HG03469 (cell line): ENCODE data around the gene MNX1.

Experiments used
- ATAC-seq: cut with Tn5 transposase; IDR thresholded peaks from one replicate; pipeline ENCODE4 v1.9.1; 2021; ENCODE audit warnings: mild to moderate bottlenecking, moderate library complexity, moderate number of reproducible peaks; ENCODE audit not compliant: unreplicated experiment

Gene MNX1

DNA sequence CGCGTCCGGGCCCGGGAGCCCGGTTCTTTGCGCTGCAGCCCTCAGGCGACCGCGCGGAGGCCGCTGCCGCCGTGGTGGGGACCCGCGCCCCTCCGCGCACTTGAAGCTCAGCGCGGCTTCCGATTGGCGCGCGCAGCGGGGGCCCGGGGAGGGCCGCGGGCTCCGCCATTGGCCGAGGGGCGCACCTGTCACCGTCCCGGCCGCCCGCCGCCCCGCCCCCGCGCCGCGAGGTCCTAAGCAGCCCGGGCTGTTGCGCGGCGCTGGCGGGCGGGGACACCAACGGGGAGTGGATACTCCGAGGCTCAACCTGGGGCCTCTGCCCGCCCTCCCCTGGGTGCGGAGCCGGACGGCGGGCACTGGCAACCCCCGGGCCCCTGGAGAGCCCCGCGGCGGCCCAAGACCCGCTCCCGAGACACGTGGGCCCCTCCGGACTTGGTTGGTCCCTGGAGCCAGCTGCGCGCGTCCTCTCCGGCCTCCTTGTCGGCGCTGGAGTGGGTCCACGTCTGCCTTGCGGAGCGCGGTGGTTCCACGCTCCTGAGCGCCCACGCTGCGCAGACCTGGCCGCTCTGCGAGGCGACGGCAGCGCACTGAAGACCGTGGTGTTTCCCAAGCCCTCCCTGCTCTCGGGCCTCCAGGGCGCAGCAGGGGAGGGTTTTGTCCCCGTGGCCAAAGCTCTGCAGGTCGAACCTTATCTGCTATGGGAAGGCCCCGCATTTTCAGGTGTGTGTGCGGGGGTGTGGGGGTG, at the start of gene MNX1:
Gene MNX1, minus strand, starts transcription at position 76 of the 745 bp plus-strand sequence. CDS start 313 bp downstream, outside the sequence.
- peak; percentile 53 for ATAC-seq

DNA sequence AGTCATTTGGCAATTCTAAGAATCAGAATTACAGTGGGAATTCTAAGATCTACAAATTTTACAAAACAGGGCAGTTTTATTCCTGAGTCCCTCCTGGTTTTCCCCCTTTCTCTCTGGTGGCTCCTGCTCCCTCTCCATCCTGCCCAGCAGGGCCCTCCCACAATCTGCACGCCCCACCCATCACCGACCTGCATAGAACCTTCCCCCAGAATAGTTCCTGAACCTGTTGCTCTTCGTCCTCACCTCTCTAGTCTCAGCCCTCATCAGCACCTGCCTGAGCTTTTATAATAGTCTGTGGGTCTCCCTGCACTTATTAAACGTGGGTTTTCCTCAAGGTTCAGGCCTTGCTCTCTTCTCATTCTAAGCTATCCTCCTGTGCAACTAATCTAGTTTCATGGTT, 49.1 kb upstream of the MNX1 start:
- no peak for ATAC-seq

DNA sequence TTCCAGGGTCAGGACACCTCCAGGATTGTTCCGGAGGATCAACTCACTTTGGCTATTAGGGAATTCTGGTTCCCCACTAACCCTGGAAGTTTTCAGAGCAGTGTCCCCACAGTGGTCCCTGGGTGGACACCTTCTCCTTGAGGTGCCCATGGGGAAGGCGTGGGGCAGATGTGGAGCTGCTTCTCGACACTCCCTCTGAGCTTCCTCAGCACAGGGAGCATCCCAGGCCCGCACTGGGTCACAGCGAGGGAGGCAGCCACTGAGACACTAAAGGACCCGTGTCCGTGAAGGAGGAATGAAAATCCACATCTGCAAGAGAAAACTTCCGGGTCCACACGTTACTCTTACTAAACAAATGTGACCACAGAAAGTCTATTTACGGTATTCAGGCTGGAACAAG, 48.2 kb upstream of the MNX1 start:
- no peak for ATAC-seq

DNA sequence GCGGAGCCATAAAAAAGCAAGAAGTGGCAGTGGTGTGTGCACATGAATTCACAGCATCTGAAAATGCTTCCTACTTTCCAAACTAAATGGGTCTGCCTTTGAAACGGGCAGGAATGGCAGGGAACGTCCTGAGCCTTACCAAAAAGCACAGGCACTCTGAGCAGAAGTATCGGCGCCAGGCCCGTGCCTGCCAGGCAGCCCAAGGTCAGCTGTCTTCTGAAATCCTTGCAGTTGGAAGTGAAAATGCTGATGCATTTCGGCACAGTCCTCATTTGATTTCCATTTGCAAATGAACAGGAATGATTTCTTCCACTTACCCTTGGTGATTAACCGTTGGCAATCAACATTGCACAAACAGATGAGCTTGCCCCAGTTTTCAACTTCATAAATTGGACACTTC, 47.6 kb upstream of the MNX1 start:
- ATAC-seq = no peak

DNA sequence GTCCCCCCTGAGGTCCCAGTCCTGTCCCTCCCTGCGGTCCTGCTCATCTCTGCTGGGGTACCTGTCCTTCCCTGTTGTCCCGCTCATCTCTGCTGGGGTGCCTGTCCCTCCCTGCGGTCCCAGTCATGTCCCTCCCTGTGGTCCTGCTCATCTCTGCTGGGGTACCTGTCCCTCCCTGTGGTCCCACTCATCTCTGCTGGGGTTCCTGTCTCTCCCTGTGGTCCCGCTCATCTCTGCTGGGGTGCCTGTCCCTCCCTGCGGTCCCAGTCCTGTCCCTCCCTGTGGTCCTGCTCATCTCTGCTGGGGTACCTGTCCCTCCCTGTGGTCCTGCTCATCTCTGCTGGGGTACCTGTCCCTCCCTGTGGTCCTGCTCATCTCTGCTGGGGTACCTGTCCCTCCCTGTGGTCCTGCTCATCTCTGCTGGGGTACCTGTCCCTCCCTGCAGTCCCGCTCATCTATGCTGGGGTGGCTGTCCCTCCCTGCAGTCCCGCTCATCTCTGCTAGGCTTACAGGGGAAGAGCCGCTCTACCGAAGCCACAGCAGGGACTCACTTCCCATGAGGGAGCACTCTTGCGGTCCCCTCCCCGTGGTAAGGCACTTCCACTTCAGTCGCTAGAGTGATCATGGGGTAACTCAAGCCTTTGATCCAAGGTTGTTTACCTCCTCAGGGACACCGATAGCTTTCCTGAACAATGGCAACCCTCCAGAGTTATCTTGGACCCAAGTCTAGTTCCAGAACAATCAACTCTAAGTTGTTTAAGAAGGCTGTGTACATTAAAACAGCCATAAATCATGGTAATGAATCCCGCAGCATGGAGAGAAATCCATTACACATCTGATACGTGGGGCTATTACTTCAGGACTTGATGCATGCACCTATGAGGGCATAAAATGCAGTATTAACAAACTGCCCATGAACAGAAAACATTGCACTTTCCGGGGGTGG, 46.8 kb upstream of the MNX1 start:
- no peak for ATAC-seq

DNA sequence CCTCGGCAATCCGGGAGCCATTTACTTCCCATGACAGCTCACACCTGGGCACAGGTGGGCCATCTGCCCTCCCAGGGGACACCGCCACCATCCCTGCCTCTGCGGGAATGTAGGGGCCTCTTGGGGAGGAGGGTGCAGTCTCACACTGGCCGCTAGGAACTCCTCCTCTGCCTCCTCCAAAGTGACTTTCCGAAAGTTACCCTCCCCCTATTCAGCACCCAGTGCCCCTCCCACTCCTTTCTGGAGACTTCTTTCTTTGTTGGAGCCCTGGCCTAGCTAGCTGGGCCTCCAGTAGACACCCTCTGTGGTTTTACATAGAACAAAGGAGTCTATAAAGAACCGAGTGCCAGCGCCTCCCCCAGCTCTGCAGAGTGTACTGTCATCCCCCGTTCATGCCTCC, 45.8 kb upstream of the MNX1 start:
- ATAC-seq = no peak

DNA sequence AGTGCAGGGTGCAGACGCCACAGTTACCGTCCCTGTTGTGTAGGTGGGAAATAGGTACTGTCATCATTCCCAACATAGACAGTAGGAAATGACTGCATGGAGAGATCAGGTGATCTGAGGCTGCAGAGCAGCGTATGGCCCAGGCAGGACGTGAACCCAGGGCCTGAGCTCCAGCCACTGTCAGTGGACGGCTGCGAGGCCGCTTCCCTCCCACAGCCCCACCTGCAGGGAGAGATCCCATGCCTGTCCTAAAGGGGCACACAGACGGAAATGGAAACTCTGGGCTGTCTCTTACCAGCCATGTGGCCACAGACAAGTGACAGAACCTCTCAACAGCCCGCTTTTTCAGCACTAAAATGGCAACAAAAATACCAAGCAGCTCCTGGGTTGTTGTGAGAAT, 44.5 kb upstream of the MNX1 start:
- ATAC-seq = no peak

DNA sequence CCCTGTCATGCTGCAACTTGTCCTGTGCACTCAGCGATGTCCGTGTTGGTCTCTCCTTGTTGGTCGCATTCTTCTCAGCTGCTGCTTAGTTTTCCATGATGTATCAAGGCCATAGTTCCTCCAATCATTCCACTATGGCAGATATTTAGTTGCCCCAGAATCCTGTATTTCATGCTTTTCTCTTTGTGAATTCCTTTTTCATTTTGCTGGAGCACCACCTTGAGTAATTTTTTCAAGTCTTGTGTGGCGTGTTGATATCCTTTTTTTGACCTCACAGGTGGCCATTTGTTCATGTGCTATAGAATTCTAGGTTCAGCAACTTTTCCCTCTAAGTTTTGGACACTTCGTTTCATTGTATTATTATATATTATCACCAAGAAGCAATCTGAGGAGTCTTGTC, 42.7 kb upstream of the MNX1 start:
- no peak for ATAC-seq

DNA sequence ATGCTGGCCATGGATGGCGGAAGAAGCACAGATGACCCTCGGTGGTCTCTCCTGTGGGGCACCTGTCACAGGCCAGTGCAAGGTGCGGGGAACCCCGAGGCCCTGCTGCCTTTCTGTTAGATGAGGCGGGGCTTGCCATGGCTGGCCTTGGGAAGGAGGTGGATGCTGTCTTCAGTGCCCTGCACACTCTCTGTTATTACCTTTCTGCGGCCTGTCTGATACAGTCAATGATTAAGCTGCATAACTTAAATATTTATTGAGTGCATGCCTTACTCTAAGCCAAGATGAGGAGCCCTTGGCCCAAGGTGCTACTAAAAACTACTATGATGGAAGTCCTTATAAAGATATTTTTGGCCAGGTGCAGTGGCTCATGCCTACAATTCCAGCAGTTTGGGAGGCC, 36.7 kb upstream of the MNX1 start:
- no peak for ATAC-seq

DNA sequence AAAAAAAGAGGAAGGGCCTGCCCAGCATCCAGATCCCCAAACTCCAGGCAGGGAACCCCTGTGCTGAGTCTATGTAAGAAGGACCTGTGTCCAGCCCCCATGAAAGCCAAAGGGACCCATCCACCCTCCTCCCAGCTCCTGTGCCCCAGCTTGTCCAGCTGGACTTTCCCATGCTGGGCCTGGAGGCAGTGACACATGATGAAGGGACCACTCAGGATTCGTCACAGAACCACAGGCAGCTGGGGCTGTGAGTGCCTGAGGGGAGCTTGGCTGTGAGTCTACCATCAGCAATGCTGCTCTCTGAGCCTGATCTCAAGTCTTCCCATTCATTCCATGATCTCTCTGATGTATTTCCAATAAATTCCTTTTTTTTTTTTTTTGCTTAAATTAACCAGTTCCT, 36.2 kb upstream of the MNX1 start:
- no peak for ATAC-seq

DNA sequence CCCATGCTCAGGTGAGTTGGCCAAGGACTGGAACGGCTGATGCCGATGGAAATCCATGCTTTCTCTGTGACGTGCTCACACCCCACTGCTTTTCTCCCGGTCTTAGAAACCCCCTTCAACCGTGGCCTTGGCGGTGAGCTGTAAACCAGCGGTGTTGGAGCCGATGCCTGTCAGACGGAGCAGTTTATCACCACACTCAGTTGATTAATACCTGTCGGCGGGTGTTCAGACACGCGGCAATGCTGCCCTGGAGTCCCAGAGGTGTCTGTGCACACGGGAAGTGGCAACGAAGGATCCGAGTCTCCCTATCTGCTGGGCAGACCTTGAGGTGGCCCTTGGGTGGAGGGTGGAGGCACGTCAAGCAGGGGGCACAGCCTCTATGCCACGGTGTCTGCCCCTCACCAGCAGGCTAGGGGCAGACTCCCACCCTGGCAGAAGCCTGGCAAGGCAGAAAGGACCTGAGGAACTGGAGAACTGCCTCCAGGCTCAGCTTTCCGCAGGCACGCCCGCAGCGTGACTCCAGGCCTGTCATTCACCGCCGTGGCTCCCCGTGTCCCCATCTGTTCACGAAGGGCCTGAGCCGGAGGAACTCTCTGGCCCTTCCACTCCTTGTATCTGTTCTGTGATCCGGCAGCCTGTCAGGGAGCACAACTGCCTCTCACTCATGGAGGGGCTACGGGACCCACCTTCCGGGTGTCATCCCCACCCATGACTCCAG, 34.6 kb upstream of the MNX1 start:
- ATAC-seq = no peak

DNA sequence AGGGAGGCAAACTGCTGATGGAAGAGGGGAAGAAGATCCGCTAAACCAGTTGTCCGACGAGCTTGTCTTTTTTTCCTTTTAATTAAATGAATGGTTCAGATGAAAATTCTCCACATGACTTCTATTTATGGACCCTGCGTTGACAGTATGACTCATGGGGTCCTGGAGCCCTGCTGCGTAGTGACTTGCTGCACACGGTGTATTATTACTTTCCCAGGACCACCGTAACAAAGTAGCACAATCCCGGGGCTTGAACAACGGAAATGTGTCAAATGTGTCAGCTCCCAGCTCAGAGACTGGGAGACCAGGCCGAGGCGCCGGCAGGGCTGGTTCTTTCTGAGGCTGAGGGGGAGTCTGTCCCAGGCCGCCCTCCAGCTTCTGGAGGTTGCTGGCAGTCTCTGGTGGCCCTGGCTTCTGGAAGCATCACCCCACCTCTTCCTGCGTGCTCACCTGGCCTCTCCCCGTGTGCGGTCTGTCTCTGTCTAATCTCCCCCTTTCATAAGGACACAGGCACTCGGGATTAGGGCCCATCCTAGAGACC, 33.8 kb upstream of the MNX1 start:
- no peak for ATAC-seq

DNA sequence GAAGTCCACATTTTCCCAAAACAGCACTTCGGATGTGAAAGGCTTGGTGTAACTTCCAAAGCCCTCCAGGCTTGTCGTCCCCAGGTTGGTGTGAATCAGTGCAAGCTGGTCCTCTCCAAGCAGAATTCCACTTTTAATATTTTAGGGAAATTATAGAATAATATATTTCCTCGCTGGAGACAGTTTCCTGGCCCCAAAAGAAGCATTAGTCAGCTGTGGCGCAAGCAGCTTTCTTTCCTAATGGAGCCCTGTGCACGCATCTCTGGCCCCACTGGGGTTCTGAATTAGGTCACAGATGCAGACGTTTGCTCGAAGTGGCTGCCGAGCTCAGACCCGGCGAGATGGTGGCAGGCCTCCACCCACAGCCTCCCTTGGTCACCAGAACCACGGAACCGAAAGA, 33.3 kb upstream of the MNX1 start:
- no peak for ATAC-seq

DNA sequence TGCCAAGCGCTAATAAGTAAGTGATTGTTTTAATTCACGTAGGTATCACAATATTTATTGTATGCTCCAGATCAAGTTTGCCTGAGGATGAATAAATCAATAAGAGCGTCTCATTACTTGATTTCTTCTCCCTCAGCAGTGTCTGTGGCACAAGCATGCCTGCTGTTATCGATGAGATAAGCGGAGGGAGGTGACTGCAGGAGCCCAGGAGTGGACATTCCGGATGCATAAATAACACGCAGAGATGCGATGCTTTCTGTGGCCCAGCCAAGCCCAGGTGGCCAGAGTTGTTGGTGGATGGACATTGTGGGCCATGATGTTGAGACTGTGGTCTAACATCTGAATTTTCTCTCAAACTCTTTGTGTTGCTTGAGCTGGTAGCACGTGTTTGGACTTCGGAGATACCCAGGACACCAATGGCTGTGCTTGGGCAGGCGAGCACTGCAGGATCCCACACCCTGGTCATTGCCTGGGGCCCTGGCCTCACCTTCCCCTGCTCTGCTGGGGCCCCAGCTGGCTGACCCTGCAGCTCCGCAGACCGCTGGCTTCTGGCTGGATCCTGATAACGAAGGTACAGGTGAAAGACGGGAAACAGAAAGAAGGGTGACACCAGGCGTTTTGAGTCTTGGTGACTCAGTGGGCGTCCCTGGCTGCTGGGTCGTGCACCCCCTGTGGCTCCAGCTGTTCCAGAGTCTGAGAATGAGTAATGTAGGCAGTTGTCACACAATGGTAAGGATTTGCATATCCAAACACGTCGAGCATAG, 31.2 kb upstream of the MNX1 start:
- no peak for ATAC-seq

DNA sequence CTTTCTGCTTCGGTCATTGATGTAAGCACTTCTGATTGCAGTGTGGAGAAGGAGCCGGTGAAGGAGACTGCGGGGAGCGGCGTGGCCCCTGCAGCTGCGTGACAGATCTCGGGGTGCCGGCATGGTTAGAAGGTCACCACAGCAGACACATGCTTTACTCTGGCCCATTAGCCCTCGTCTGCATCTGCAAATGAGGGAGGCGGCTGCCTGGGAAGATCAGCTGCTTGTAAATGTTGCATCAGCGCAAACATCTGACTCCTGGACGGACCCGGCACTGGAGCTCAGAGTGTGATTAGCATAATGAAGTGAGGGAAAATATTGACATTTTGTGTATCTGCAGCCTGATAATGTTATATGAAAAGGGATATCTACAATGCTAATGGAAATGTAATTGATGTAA, 30.5 kb upstream of the MNX1 start:
- no peak for ATAC-seq

DNA sequence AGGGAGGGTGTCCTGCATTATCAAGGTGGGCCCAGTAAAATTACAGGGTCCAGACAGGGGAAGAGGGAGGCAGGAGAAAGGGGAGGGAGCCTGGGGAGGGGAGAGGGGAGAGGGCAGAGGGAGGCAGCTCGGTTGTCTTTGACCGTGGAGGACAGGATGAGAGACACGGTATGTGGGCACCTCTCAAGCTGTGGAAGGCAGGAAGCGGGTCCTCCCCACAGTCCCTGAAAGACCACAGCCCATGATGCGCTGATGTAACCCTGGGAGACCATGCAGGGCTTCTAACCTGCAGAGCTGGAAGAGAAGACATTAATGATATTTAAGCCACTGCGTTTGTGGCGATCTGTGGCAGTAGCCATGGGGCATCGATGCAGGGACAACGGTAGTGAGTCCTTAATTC, 27.2 kb upstream of the MNX1 start:
- ATAC-seq = no peak

DNA sequence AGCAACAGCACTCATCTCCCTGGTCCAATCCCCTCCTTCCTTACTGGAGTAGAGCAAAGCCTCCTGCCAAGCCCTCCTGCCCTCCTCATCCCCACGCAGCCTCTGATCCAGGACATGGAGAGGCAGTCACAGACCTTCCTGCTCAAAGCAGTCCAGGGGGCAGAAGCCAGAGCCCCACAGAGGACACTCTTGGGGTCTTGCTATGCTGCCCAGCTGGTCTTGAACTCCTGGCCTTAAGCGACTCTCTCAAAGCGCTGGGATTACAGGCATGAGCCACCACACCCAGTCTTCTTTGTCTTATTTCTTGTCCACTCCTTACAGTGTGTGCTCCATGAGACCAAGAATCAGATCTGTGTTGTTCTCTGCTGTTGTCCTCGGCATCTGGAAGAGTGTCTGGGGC, 26.6 kb upstream of the MNX1 start:
- ATAC-seq = no peak

DNA sequence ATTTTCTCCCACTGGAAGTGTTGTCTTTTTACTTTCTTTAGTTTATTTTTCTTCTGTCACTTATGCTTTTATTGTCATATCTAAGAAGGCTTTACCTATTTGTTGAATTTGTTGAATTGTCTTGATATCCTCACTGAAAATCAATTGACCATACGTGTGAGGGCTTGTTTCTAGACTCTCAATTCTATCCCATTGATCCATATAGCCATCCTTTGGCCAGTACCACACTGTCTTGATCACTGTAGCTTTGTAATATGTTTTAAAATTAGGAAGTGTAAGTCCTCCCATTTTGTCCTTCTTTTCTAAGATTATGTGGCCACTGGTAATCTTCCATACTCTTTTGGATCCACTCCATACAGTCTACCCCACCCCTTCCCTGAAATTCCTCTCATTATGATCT, 25.5 kb upstream of the MNX1 start:
- ATAC-seq = no peak

DNA sequence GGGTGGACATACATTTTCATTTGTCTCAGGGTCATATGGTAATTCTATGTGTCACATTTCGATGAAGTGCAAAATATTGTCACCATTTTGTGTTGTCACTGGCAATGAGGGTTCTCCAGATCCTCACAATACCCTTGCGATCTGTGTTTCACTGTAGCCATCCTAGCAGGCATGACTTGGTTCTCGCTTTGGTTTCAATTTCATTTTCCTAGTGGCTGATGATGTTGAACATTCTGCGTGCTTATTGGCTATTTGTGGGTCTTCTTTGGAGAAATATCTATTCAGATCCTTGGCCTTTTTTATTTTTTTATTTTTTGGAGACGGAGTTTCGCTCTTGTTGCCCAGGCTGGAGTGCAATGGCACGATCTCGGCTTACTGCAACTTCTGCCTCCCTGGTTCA, 24.8 kb upstream of the MNX1 start:
- ATAC-seq = no peak
